Smooth muscle cell (in vitro differentiated cells): Measurements from ENCODE around the gene CD276. TPM values are rescaled to one million over a fixed set of nuclear protein-coding genes. Genes with fewer than 3 reads are reported as not detected.

Source experiments
- DNase-seq: peaks from one replicate; lab custom pipeline; 2025; ENCODE audit not compliant: unreplicated experiment; lab: John Stamatoyannopoulos, UW
- H2AFZ ChIP-seq: fragments of 200-600 bp; sonication (generic); 2 replicates; pipeline ENCODE4 v1.6.0; 2016; ENCODE audit warnings: antibody characterized with exemption, low read depth, mild to moderate bottlenecking
- H3F3A ChIP-seq: fragments of 200-600 bp; sonication (generic); 2 replicates; pipeline ENCODE4 v1.6.0; 2017; ENCODE audit warnings: antibody characterized with exemption, low read depth
- H3K27ac ChIP-seq: fragments of 200-600 bp; sonication (generic); 2 replicates; pipeline ENCODE4 v1.5.1; 2016; ENCODE audit warnings: low read depth, mild to moderate bottlenecking
- H3K27me3 ChIP-seq: fragments of 200-600 bp; sonication (generic); 2 replicates; pipeline ENCODE4 v1.6.1; 2016; ENCODE audit warnings: low read depth, mild to moderate bottlenecking
- H3K36me3 ChIP-seq: fragments of 200-600 bp; sonication (generic); 2 replicates; pipeline ENCODE4 v1.5.1; 2016; ENCODE audit warnings: low read depth
- H3K4me1 ChIP-seq: fragments of 200-600 bp; sonication (generic); 2 replicates; pipeline ENCODE4 v1.5.1; 2016; ENCODE audit warnings: low read depth
- H3K4me2 ChIP-seq: fragments of 200-600 bp; sonication (generic); 2 replicates; pipeline ENCODE4 v1.6.0; 2016; ENCODE audit warnings: mild to moderate bottlenecking
- H3K4me3 ChIP-seq: fragments of 200-600 bp; sonication (generic); 2 replicates; pipeline ENCODE4 v1.5.1; 2016; ENCODE audit warnings: mild to moderate bottlenecking
- H3K79me2 ChIP-seq: fragments of 200-600 bp; sonication (generic); 2 replicates; pipeline ENCODE4 v1.6.0; 2016; ENCODE audit warnings: low read depth, mild to moderate bottlenecking
- H3K9ac ChIP-seq: fragments of 200-600 bp; sonication (generic); 2 replicates; pipeline ENCODE4 v1.6.0; 2016; ENCODE audit warnings: low read depth
- H3K9me3 ChIP-seq: fragments of 200-600 bp; sonication (generic); replicated peaks from 2 replicates; pipeline ENCODE4 v1.5.1; 2016; ENCODE audit warnings: low read depth
- H4K20me1 ChIP-seq: fragments of 200-600 bp; sonication (generic); 2 replicates; pipeline ENCODE4 v1.6.0; 2016; ENCODE audit warnings: low read depth
- WGBS: methylation state at CpG from one replicate; pipeline ENCODE4 v1.1.7; 2016; ENCODE audit warnings: low lambda C conversion rate; 5-methylcytosine and 5-hydroxymethylcytosine counted together
- polyA plus RNA-seq: library from polyadenylated mRNA; unstranded; fragments of >200 nt; fragmentation: Nextera tagmentation; extraction: Ambion mirVana; gene quantifications from 2 replicates; pipeline ENCODE4 v1.2.1, GENCODE V29; 2016
- total RNA-seq: library from RNA; depleted of rRNA; stranded (reverse); fragments of >200 nt; gene quantifications from 2 replicates; pipeline ENCODE4 v1.2.3, GENCODE V29; 2014
- TF ChIP-seq, protein P1 (sequence below): fragments of 200-600 bp; sonication (generic); IDR thresholded peaks from 2 replicates; pipeline ENCODE4 v1.5.1; 2017; ENCODE audit warnings: borderline replicate concordance, mild to moderate bottlenecking, antibody characterized with exemption; ENCODE audit not compliant: insufficient read depth, poor library complexity, severe bottlenecking

The CD276 gene
- total and polyA plus RNA-seq, 2 experiments from 2014 or later, result 144 to 312 TPM

DNA sequence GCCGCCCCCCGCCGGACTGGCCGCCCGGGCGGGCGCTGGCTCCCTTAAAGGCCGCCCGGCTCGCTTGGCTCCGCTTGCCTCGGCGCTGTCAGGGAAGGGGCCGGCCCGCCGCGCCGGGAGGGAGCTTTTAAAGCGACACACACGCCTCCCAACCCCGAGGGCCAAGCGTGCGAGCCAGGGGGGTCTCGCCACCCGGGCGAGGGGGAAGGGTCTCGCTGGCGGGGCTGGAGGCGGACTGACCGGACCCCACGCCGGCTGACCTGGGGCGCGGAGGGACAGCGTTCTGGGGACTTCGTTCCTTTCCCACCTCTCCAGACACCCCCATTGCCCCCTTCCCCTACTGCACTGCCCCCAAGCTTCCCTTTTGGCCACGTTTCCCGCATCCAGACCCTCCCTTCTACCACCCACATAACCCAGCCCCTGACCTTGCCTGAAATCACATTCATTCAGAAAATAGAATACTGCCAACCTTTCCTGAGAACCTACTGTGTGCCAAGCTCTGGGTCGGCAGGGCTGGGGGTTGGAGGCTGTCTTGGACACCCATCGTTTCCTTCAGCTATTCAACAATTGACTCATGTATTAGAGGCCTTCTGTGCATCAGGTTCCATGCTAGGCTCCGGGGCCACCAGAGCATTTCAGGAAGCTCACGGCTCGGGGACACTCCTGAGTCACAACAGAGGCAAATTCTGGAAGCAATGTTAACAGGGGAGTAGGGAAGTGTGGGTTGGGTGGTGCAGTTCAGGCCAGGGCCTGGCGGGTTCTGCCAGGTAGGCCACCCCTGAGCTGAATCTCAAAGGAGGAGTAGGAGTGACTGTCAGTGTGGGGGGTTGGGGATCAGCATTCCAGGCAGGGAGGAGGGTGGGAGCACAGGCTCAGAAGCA, 69.3 kb downstream of the CD276 start, which contains the start of gene INSYN1:
TSS of gene INSYN1 (minus strand) at position 102 of the 881 bp plus-strand sequence. CDS start 2,221 bp downstream, outside the sequence.
- DNase-seq, result peak; percentile 14
- Histone ChIP-seq H3F3A (no peaks in the 10 kb centered on the region), H2AFZ (peak within 1 kb of the TSS; percentile 77), H3K4me2 (peak within 1 kb of the TSS; percentile 99), H3K79me2 (no peaks in the 10 kb centered on the region), H3K27ac (no peak within 1 kb of the TSS), H3K36me3 (no peaks in the 10 kb centered on the region), H4K20me1 (no peaks in the 10 kb centered on the region), H3K9ac (peak within 1 kb of the TSS; percentile 28), H3K27me3 (no peaks in the 10 kb centered on the region), H3K4me3 (peak within 1 kb of the TSS; percentile 75), H3K4me1 (peaks cover 9% of the 10 kb centered on the region), H3K9me3 (no peaks in the 10 kb centered on the region)
- TF ChIP-seq, protein P1, sequence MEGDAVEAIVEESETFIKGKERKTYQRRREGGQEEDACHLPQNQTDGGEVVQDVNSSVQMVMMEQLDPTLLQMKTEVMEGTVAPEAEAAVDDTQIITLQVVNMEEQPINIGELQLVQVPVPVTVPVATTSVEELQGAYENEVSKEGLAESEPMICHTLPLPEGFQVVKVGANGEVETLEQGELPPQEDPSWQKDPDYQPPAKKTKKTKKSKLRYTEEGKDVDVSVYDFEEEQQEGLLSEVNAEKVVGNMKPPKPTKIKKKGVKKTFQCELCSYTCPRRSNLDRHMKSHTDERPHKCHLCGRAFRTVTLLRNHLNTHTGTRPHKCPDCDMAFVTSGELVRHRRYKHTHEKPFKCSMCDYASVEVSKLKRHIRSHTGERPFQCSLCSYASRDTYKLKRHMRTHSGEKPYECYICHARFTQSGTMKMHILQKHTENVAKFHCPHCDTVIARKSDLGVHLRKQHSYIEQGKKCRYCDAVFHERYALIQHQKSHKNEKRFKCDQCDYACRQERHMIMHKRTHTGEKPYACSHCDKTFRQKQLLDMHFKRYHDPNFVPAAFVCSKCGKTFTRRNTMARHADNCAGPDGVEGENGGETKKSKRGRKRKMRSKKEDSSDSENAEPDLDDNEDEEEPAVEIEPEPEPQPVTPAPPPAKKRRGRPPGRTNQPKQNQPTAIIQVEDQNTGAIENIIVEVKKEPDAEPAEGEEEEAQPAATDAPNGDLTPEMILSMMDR, result no peak
- 13% methylated on average over 26 of the region's 44 CpGs for WGBS

DNA sequence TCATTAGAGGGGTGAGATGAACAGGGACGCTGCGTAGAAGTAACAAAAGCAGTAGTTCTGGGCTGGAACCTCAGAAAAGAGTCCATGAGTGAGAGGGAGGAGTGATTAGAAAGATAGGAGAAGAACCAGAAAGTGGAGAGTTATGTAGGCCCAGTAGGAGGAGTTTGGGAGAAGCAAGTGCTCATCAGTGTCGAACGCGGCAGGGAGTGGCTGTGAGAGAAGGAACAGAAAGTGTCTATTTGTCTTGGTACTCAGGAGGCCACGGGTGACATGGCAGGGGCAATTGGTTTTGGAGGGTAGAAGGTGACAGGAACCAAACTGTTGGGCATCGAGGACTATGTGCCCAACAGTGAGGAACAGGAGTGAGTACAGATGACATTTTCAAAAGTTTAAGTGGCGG, 70.3 kb downstream of the CD276 start:
- Histone ChIP-seq H3K4me2 (no peak overlapping the region), H2AFZ (no peak overlapping the region), H3K79me2 (no peaks in the 10 kb centered on the region), H3K9ac (no peak overlapping the region), H3K9me3 (no peaks in the 10 kb centered on the region), H3K4me3 (no peak overlapping the region), H3K4me1 (peaks cover 9% of the 10 kb centered on the region), H4K20me1 (no peaks in the 10 kb centered on the region), H3K27ac (no peak overlapping the region), H3K27me3 (no peaks in the 10 kb centered on the region), H3K36me3 (no peaks in the 10 kb centered on the region), H3F3A (no peaks in the 10 kb centered on the region)
- TF ChIP-seq, protein P1, result no peak
- 77% methylated on average over 8 of the region's 8 CpGs for WGBS
- no peak for DNase-seq

DNA sequence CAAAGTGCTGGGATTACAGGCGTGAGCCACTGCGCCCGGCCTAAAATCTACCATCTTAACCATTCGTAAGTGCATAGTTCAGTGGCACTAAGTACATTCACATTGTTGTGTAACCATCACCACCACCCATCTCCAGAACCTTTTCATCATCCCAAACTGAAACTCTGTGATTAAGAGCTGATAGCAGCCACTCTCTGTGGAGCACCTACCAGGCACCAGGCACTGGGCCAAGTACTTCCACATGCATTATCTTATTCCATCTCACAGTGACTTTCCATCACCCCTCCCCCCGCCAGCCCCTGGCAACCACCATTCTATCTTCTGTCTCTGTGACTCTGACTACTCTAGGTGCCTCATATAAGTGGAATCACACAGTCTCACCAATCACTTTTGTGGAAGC, 71.3 kb downstream of the CD276 start:
- no peak overlapping the region for H2AFZ ChIP-seq
- H3K9ac ChIP-seq, result no peak overlapping the region
- TF ChIP-seq, protein P1, result no peak
- no peaks in the 10 kb centered on the region for H4K20me1 ChIP-seq
- no peaks in the 10 kb centered on the region for H3K9me3 ChIP-seq
- H3K4me1 ChIP-seq, result peaks cover 9% of the 10 kb centered on the region
- H3K79me2 ChIP-seq, result no peaks in the 10 kb centered on the region
- no peak overlapping the region for H3K4me2 ChIP-seq
- no peaks in the 10 kb centered on the region for H3F3A ChIP-seq
- no peak for DNase-seq
- no peak overlapping the region for H3K4me3 ChIP-seq
- peaks cover 3% of the 10 kb centered on the region for H3K27me3 ChIP-seq
- no peaks in the 10 kb centered on the region for H3K36me3 ChIP-seq
- H3K27ac ChIP-seq, result no peak overlapping the region
- WGBS, result 89% methylated on average over 5 of the region's 5 CpGs
